A549 (cell line): Measurements from ENCODE around the gene CXCL10.

Experiments
- CTCF ChIP-seq: fragments of >200 bp; sonication (Bioruptor Twin); formaldehyde crosslinking; IDR thresholded peaks from 3 replicates; pipeline ENCODE4 v1.5.1; 2016
- HOXA7 ChIP-seq: fragments of 250-450 bp; sonication (Bioruptor Pico); IDR thresholded peaks from 2 replicates; pipeline ENCODE4 v1.5.0; 2020; ENCODE audit warnings: mild to moderate bottlenecking, moderate library complexity
- PHF8 ChIP-seq: fragments of 200-600 bp; sonication (generic); IDR thresholded peaks from 2 replicates; pipeline ENCODE4 v1.6.1; 2016; ENCODE audit warnings: low read depth, mild to moderate bottlenecking, antibody characterized with exemption, moderate library complexity, borderline replicate concordance
- POLR2A ChIP-seq: IDR thresholded peaks from 2 replicates; pipeline ENCODE4 v1.6.1; 2012; ENCODE audit warnings: mild to moderate bottlenecking, low read length
- USF2 ChIP-seq: fragments of 450-650 bp; IDR thresholded peaks from 2 replicates; pipeline ENCODE4 v1.6.1; 2014; ENCODE audit warnings: antibody characterized with exemption
- TF ChIP-seq, protein P1 (sequence below): IDR thresholded peaks from 2 replicates; pipeline ENCODE4 v1.6.1; 2012; ENCODE audit warnings: low read depth, borderline replicate concordance

DNA sequence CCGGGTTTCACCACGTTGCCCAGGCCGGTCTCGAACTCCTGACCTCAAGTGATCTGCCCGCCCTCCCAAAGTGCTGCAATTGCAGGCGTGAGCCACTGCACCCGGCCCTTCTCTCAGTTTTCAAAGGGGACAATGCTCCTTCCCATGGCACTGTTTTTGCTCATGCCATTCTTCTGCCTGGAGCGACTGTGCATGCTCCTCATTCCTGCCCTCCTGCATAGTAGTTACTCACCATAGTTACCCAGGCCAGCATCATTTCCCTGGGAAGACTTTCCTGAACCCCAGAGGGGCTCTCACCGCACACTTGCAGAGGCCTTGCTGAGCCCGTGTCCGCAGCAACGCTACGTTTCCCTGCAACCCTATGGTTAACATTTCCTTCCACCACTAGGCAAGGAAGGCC, 12.7 kb downstream of the CXCL10 start:
- TF ChIP-seq CTCF (no peak), POLR2A (no peak), HOXA7 (CRISPR knock-in tag) (no peak), PHF8 (no peak), USF2 (no peak)
- TF ChIP-seq, protein P1, sequence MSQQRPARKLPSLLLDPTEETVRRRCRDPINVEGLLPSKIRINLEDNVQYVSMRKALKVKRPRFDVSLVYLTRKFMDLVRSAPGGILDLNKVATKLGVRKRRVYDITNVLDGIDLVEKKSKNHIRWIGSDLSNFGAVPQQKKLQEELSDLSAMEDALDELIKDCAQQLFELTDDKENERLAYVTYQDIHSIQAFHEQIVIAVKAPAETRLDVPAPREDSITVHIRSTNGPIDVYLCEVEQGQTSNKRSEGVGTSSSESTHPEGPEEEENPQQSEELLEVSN: no peak
